Glutamatergic neuron (in vitro differentiated cells): ENCODE data around the gene FPR3. TPM values are rescaled to one million over a fixed set of nuclear protein-coding genes. Genes with fewer than 3 reads are reported as not detected.

ENCODE experiments used
- DNase-seq: peaks from one replicate; pipeline ENCODE4 v3.0.0; 2022
- H3K27ac Mint-ChIP-seq: one replicate; pipeline ENCODE4 v1.8.0; 2020; ENCODE audit warnings: mild to moderate bottlenecking, mixed read lengths, inconsistent platforms; ENCODE audit not compliant: unreplicated experiment
- H3K27me3 Mint-ChIP-seq: one replicate; pipeline ENCODE4 v1.8.0; 2020; ENCODE audit warnings: mild to moderate bottlenecking, moderate library complexity, mixed read lengths, inconsistent platforms; ENCODE audit not compliant: unreplicated experiment
- H3K36me3 Mint-ChIP-seq: one replicate; pipeline ENCODE4 v1.8.0; 2020; ENCODE audit warnings: mild to moderate bottlenecking, mixed read lengths, inconsistent platforms; ENCODE audit not compliant: unreplicated experiment
- H3K4me1 Mint-ChIP-seq: one replicate; pipeline ENCODE4 v1.8.0; 2020; ENCODE audit warnings: mild to moderate bottlenecking, low read depth, mixed read lengths, inconsistent platforms; ENCODE audit not compliant: unreplicated experiment
- H3K4me3 Mint-ChIP-seq: one replicate; pipeline ENCODE4 v1.8.0; 2020; ENCODE audit warnings: mild to moderate bottlenecking, mixed read lengths, inconsistent platforms; ENCODE audit not compliant: unreplicated experiment
- H3K9me3 Mint-ChIP-seq: one replicate; pipeline ENCODE4 v1.8.0; 2020; ENCODE audit warnings: mild to moderate bottlenecking, moderate library complexity, mixed read lengths, inconsistent platforms; ENCODE audit not compliant: unreplicated experiment
- CTCF ChIP-seq: fragments of 200-600 bp; sonication (generic); IDR thresholded peaks from one replicate; pipeline ENCODE4 v1.5.0; 2021; ENCODE audit not compliant: partially characterized antibody, unreplicated experiment
- total RNA-seq: library from RNA; stranded (reverse); fragmentation: NEBNext Ultra II Directional; extraction: Animal tissue kit (Norgen Biotek cat#: 25700); gene quantifications from one replicate; pipeline ENCODE4 v1.2.1, GENCODE V29; 2021; ENCODE audit not compliant: unreplicated experiment

Gene FPR3
- total RNA-seq, 1 donor from 2014 or later: not detected

- peaks cover 4% of the 10 kb centered on the region for H3K9me3 Mint-ChIP-seq
- peaks cover 4% of the 10 kb centered on the region for H3K36me3 Mint-ChIP-seq
- H3K4me3 Mint-ChIP-seq: no peak overlapping the region
- DNase-seq: no peak
- H3K4me1 Mint-ChIP-seq: no peaks in the 10 kb centered on the region
- no peak overlapping the region for H3K27ac Mint-ChIP-seq
- H3K27me3 Mint-ChIP-seq: peaks cover 2% of the 10 kb centered on the region
- TF ChIP-seq CTCF: no peak
Measured at GRCh38 chr19:51797480-51797879, 2.5 kb downstream of the FPR3 start.

DNA sequence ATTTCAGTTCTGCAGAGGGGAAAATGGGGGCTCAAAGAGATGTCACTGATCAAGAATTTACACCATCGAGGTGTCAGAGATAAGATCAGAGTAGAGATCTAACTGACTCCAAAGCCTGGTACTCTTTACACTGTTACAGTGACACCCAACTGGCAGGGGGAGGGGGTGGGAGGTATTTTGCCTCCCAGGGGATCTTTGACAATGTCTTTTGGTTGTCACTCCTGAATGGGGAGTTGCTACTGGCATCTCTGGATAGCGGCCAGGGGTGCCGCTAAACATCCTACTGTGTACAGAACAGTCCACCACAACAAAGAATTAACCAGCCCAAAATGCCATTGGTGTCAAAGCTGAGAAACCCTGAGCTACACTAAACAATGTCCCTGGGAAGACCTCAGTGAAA, 3.1 kb downstream of the FPR3 start:
- Mint-ChIP-seq H3K27ac (no peak overlapping the region), H3K9me3 (peaks cover 4% of the 10 kb centered on the region), H3K4me3 (no peak overlapping the region), H3K36me3 (peaks cover 4% of the 10 kb centered on the region), H3K27me3 (peaks cover 2% of the 10 kb centered on the region), H3K4me1 (no peaks in the 10 kb centered on the region)
- DNase-seq: no peak
- TF ChIP-seq CTCF: no peak

DNA sequence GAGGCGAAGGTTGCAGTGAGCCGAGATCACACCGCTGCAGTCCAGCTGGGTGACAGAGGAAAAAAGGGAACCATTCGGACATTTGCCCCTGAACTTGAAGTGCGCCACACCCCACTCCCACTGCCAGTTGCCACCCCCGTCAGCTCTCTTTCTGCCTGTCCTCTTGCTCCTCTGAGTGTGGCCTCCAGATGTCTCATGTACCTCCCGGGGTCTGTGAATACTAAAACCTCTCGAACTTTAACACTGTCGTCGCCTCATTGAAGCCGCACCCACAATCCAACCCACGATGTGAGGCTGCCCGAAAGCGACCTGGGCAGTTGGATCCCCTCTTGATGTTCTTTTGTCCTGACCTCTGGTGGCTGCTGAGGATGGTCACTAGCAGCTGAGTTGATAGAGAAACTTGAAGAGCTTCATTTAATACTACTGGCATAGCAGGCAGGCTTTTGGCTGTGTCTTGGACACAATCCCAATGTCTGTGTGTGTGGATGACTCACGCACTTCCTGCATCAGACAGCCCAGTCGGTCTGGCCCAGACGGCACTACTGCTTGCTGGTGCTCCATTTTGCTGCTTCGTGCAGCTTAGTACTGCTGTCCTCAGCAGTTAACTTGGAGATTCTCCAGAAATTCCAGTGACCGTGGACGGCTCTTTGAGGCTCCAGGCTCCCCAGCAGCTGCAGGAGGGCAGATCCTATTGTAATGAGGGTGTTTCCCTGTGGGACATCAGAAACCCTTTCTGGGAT, 4.2 kb downstream of the FPR3 start:
- DNase-seq: no peak
- no peak for TF ChIP-seq CTCF
- no peak overlapping the region for H3K4me3 Mint-ChIP-seq
- no peak overlapping the region for H3K27ac Mint-ChIP-seq
- peaks cover 2% of the 10 kb centered on the region for H3K27me3 Mint-ChIP-seq
- H3K4me1 Mint-ChIP-seq: no peaks in the 10 kb centered on the region
- peaks cover 4% of the 10 kb centered on the region for H3K9me3 Mint-ChIP-seq
- H3K36me3 Mint-ChIP-seq: peaks cover 4% of the 10 kb centered on the region

- Mint-ChIP-seq H3K36me3 (peaks cover 4% of the 10 kb centered on the region), H3K27ac (no peak overlapping the region), H3K27me3 (peaks cover 2% of the 10 kb centered on the region), H3K4me1 (no peaks in the 10 kb centered on the region), H3K4me3 (no peak overlapping the region), H3K9me3 (peaks cover 6% of the 10 kb centered on the region)
- no peak for DNase-seq
- TF ChIP-seq CTCF: no peak
Measured at GRCh38 chr19:51799774-51800472, 5.0 kb downstream of the FPR3 start.
